ENCODE results near the gene RHOA.
"Not testable (repeated sequence)": the region's sequence is repeated elsewhere in the genome, so short reads cannot be mapped to it uniquely, and the experiment has no call there.

DNA sequence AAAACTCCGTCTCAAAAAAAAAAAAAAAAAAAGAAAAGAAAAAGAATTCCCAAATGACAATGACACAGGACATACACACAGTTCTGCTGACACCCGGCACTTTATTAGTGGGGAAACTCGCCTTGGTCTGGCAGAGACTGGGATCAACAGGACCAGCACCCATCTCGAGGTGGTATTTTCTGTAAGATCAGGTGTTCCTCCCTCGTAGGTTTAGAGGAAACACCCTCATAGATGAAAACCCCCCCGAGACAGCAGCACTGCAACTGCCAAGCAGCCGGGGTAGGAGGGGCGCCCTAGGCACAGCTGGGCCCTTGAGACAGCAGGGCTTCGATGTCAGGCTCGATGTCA lies 54.7 kb downstream of the RHOA start:
- TF ChIP-seq, protein P1, sequence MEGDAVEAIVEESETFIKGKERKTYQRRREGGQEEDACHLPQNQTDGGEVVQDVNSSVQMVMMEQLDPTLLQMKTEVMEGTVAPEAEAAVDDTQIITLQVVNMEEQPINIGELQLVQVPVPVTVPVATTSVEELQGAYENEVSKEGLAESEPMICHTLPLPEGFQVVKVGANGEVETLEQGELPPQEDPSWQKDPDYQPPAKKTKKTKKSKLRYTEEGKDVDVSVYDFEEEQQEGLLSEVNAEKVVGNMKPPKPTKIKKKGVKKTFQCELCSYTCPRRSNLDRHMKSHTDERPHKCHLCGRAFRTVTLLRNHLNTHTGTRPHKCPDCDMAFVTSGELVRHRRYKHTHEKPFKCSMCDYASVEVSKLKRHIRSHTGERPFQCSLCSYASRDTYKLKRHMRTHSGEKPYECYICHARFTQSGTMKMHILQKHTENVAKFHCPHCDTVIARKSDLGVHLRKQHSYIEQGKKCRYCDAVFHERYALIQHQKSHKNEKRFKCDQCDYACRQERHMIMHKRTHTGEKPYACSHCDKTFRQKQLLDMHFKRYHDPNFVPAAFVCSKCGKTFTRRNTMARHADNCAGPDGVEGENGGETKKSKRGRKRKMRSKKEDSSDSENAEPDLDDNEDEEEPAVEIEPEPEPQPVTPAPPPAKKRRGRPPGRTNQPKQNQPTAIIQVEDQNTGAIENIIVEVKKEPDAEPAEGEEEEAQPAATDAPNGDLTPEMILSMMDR (IDR thresholded peaks at IDR 0.05), result not testable (repeated sequence)
- TF ChIP-seq POLR2A (IDR thresholded peaks at IDR 0.05), result not testable (repeated sequence)

All from right lobe of liver (tissue), 4 donors.